Stimulated activated CD4-positive, alpha-beta T cell treated with anti-CD3 and anti-CD28 coated beads, Interleukin-1b, Interleukin-23, amount 100 ng/mL, for 48 hours (primary cell): ENCODE data around the gene MAGI2.

Experiments used
- DNase-seq: peaks from one replicate; pipeline ENCODE4 v3.0.0-alpha.2; 2020

MAGI2 gene

GRCh38 chr7:78159545-78159944 is 1293.9 kb downstream of the MAGI2 start:
- DNase-seq = no peak

GRCh38 chr7:78153285-78153684 is 1300.2 kb downstream of the MAGI2 start:
- no peak for DNase-seq

GRCh38 chr7:78151229-78151628 is 1302.2 kb downstream of the MAGI2 start:
- no peak for DNase-seq

- no peak for DNase-seq
Observed at GRCh38 chr7:78149787-78150186, 1303.7 kb downstream of the MAGI2 start.

- no peak for DNase-seq
Observed at GRCh38 chr7:78148166-78148894, 1305.1 kb downstream of the MAGI2 start.

- no peak for DNase-seq
Observed at GRCh38 chr7:78146546-78146945, 1306.9 kb downstream of the MAGI2 start.

- no peak for DNase-seq
Observed at GRCh38 chr7:78143661-78144060, 1309.8 kb downstream of the MAGI2 start.

- no peak for DNase-seq
Observed at GRCh38 chr7:78141522-78142281, 1311.8 kb downstream of the MAGI2 start.

GRCh38 chr7:78140109-78140508 is 1313.4 kb downstream of the MAGI2 start:
- no peak for DNase-seq

GRCh38 chr7:78139335-78139734 is 1314.1 kb downstream of the MAGI2 start:
- DNase-seq = no peak

- no peak for DNase-seq
Observed at GRCh38 chr7:78134774-78135173, 1318.7 kb downstream of the MAGI2 start.

GRCh38 chr7:78134256-78134655 is 1319.2 kb downstream of the MAGI2 start:
- no peak for DNase-seq

GRCh38 chr7:78130446-78131215 is 1322.8 kb downstream of the MAGI2 start:
- no peak for DNase-seq

GRCh38 chr7:78129865-78130264 is 1323.6 kb downstream of the MAGI2 start:
- no peak for DNase-seq

GRCh38 chr7:78127009-78127408 is 1326.5 kb downstream of the MAGI2 start:
- DNase-seq = no peak

- DNase-seq = no peak
Observed at GRCh38 chr7:78125884-78126283, 1327.6 kb downstream of the MAGI2 start.

GRCh38 chr7:78124216-78124615 is 1329.3 kb downstream of the MAGI2 start:
- DNase-seq = no peak

GRCh38 chr7:78121888-78122287 is 1331.6 kb downstream of the MAGI2 start:
- no peak for DNase-seq

GRCh38 chr7:78118470-78118869 is 1335.0 kb downstream of the MAGI2 start:
- no peak for DNase-seq

GRCh38 chr7:78115876-78116275 is 1337.6 kb downstream of the MAGI2 start:
- no peak for DNase-seq

GRCh38 chr7:78114993-78115392 is 1338.5 kb downstream of the MAGI2 start:
- no peak for DNase-seq

- no peak for DNase-seq
Observed at GRCh38 chr7:78112488-78112887, 1341.0 kb downstream of the MAGI2 start.

- no peak for DNase-seq
Observed at GRCh38 chr7:78111386-78111785, 1342.1 kb downstream of the MAGI2 start.

- DNase-seq = no peak
Observed at GRCh38 chr7:78103475-78103874, 1350.0 kb downstream of the MAGI2 start.
